HCT116 (cell line): ENCODE data around the gene ZNF573. TPM values are rescaled to one million over a fixed set of nuclear protein-coding genes. Genes with fewer than 3 reads are reported as not detected.

ENCODE experiments used
- ATAC-seq: fragments of 200-7000 bp; cut with Tn5 transposase; 2 replicates; pipeline ENCODE4 v1.9.1; 2020; ENCODE audit warnings: mild to moderate bottlenecking, moderate library complexity
- BruUV-seq: library from RNA; stranded (reverse); fragments of 400-500 nt; replicated peaks from 2 replicates; lab custom pipeline; 2021; lab: Mats Ljungman, UMichigan
- CTCF ChIA-PET: fragments of 300-600 bp; sonication (Branson Sonifier 250); formaldehyde crosslinking; loops from one replicate; lab custom pipeline; 2021; ENCODE audit warnings: antibody characterized with exemption; lab: Charles Lee
- POLR2A ChIA-PET: fragments of 300-600, 350-600 bp; sonication (Branson Sonifier 250); formaldehyde crosslinking; loops from one replicate; lab custom pipeline; 2021; ENCODE audit warnings: antibody characterized with exemption; lab: Charles Lee
- RAD21 ChIA-PET, 2 experiments: fragments of 300-600 bp; sonication (Branson Sonifier 250); formaldehyde crosslinking; loops; one replicate each; lab custom pipeline; 2023; ENCODE audit warnings: low total read pairs in 2 of 2; ENCODE audit not compliant: uncharacterized antibody in 2 of 2, unreplicated experiment in 2 of 2, low non-redundant PET in 1 of 2; lab: Charles Lee
- DNase-seq: peaks from one replicate; pipeline ENCODE4 v3.0.0-alpha.2; 2010; ENCODE audit warnings: low read depth, low spot score
- H2AFZ ChIP-seq: fragments of 200-600 bp; shearing (Covaris generic), sonication (generic); 2 replicates; pipeline ENCODE4 v1.6.1; 2017; ENCODE audit warnings: low read depth, mixed run types, mixed read lengths, antibody characterized with exemption, low read length; ENCODE audit not compliant: poor library complexity, severe bottlenecking
- H3K27ac ChIP-seq: 2 replicates; pipeline ENCODE4 v1.5.1; 2012; ENCODE audit warnings: low read depth, low read length
- H3K27me3 ChIP-seq: fragments of 200-600 bp; sonication (generic); 2 replicates; pipeline ENCODE4 v1.6.1; 2016; ENCODE audit warnings: mixed run types, low read length, mixed read lengths; ENCODE audit not compliant: insufficient read depth
- H3K36me3 ChIP-seq, 2 experiments: fragments of 200-500 bp in 1 of 2; fragments of 200-600 bp in 1 of 2; sonication (Bioruptor generic) in 1 of 2; sonication (generic) in 1 of 2; 2 replicates each; pipeline versions ENCODE4 v1.5.1 to v1.6.1; 2014 to 2016; ENCODE audit warnings: low read length in 2 of 2, inconsistent platforms in 1 of 2, mixed read lengths in 1 of 2, mixed run types in 1 of 2; ENCODE audit not compliant: insufficient read depth in 2 of 2, control insufficient read depth in 1 of 2
- H3K4me1 ChIP-seq, 2 experiments: fragments of 200-600 bp in 1 of 2; sonication (generic) in 1 of 2; 2 replicates each; pipeline versions ENCODE4 v1.5.1 to v1.6.1; 2012 to 2017; ENCODE audit warnings: low read length in 2 of 2, inconsistent platforms in 1 of 2, mild to moderate bottlenecking in 1 of 2, mixed read lengths in 1 of 2, mixed run types in 1 of 2, moderate library complexity in 1 of 2; ENCODE audit not compliant: insufficient read depth in 2 of 2, control insufficient read depth in 1 of 2
- H3K4me2 ChIP-seq: fragments of 200-600 bp; sonication (generic); 2 replicates; pipeline ENCODE4 v1.6.1; 2017; ENCODE audit warnings: mixed run types, low read length, mixed read lengths
- H3K4me3 ChIP-seq, 2 experiments: fragments of 200-600 bp in 1 of 2; sonication (generic) in 1 of 2; replicated peaks in 1 of 2; 2 replicates each; pipeline ENCODE4 v1.5.1; 2011 to 2016; ENCODE audit warnings: low read length in 2 of 2, control low read depth in 1 of 2, low read depth in 1 of 2, mild to moderate bottlenecking in 1 of 2, mixed read lengths in 1 of 2, mixed run types in 1 of 2
- H3K79me2 ChIP-seq: fragments of 200-600 bp; sonication (generic); 2 replicates; pipeline ENCODE4 v1.6.1; 2017; ENCODE audit warnings: mild to moderate bottlenecking, mixed run types, low read length, moderate library complexity, mixed read lengths; ENCODE audit not compliant: insufficient read depth
- H3K9ac ChIP-seq: fragments of 200-600 bp; sonication (generic); 2 replicates; pipeline ENCODE4 v1.6.1; 2016; ENCODE audit warnings: low read length, mixed read lengths
- H3K9me2 ChIP-seq: fragments of 200-600 bp; sonication (generic), shearing (Covaris generic); 2 replicates; pipeline ENCODE4 v1.6.1; 2017; ENCODE audit warnings: mixed run types, mild to moderate bottlenecking, moderate library complexity; ENCODE audit not compliant: insufficient read depth
- H3K9me3 ChIP-seq, 2 experiments: fragments of 200-500 bp in 1 of 2; fragments of 200-600 bp in 1 of 2; sonication (Bioruptor generic) in 1 of 2; sonication (generic) in 1 of 2; 2 replicates each; pipeline ENCODE4 v1.6.1; 2014 to 2017; ENCODE audit warnings: low read length in 2 of 2, mixed read lengths in 2 of 2, inconsistent platforms in 1 of 2, low read depth in 1 of 2, mild to moderate bottlenecking in 1 of 2, mixed run types in 1 of 2, moderate library complexity in 1 of 2; ENCODE audit not compliant: control insufficient read depth in 1 of 2, insufficient read depth in 1 of 2
- H4K20me1 ChIP-seq: fragments of 200-600 bp; sonication (generic), shearing (Covaris generic); 2 replicates; pipeline ENCODE4 v1.6.1; 2017; ENCODE audit warnings: mixed run types, mild to moderate bottlenecking, moderate library complexity; ENCODE audit not compliant: insufficient read depth
- ATF3 ChIP-seq: IDR thresholded peaks from 2 replicates; pipeline ENCODE4 v1.6.1; 2012
- EZH2phosphoT487 ChIP-seq: fragments of 200-600 bp; IDR thresholded peaks from 2 replicates; pipeline ENCODE4 v1.6.1; 2018; ENCODE audit warnings: antibody characterized with exemption, borderline replicate concordance
- FOSL1 ChIP-seq: IDR thresholded peaks from 2 replicates; pipeline ENCODE4 v1.6.1; 2012; ENCODE audit warnings: low read depth
- RAD21 ChIP-seq: IDR thresholded peaks from 2 replicates; pipeline ENCODE4 v1.6.1; 2012; ENCODE audit warnings: low read depth, mild to moderate bottlenecking
- REST ChIP-seq: IDR thresholded peaks from 2 replicates; pipeline ENCODE4 v1.6.1; 2012; ENCODE audit warnings: low read depth
- SIN3A ChIP-seq: IDR thresholded peaks from 2 replicates; pipeline ENCODE4 v1.6.1; 2012; ENCODE audit warnings: low read depth
- SP1 ChIP-seq: IDR thresholded peaks from 2 replicates; pipeline ENCODE4 v1.6.1; 2012; ENCODE audit warnings: low read depth
- SRF ChIP-seq: IDR thresholded peaks from 2 replicates; pipeline ENCODE4 v1.6.1; 2012; ENCODE audit warnings: low read depth
- TCF7L2 ChIP-seq: IDR thresholded peaks from 2 replicates; pipeline ENCODE4 v1.7.0; 2011; ENCODE audit warnings: borderline replicate concordance, inconsistent platforms; ENCODE audit not compliant: insufficient read depth, insufficient read length; ENCODE audit errors: extremely low read depth
- YY1 ChIP-seq: IDR thresholded peaks from 2 replicates; pipeline ENCODE4 v1.6.1; 2011; ENCODE audit warnings: low read length, low read depth, moderate library complexity, mild to moderate bottlenecking; ENCODE audit not compliant: insufficient replicate concordance; ENCODE audit errors: extremely low read depth
- ZFX ChIP-seq: fragments of 450-650 bp; IDR thresholded peaks from 2 replicates; pipeline ENCODE4 v1.6.1; 2017
- intact Hi-C: fragments of 100-400 bp; cut with micrococcal nuclease; formaldehyde crosslinking; loops from 2 replicates; pipeline ENCODE4 v1.10.0; 2022
- total RNA-seq: library from RNA; stranded (reverse); gene quantifications from one replicate; pipeline ENCODE4 v1.2.1, GENCODE V29; 2021; ENCODE audit not compliant: unreplicated experiment
- TF ChIP-seq, protein P1 (sequence below), 3 experiments: fragments of 200-600 bp in 1 of 3; sonication (generic) in 1 of 3; IDR thresholded peaks in 2 of 3; conservative IDR thresholded peaks in 1 of 3; 2 replicates each; pipeline ENCODE4 v1.5.1; 2012 to 2017; ENCODE audit warnings: low read depth in 2 of 3, low read length in 2 of 3, antibody characterized with exemption in 1 of 3, borderline replicate concordance in 1 of 3, control low read depth in 1 of 3, mild to moderate bottlenecking in 1 of 3, mixed read lengths in 1 of 3, mixed run types in 1 of 3, moderate library complexity in 1 of 3; ENCODE audit not compliant: insufficient read depth in 1 of 3

The ZNF573 gene
- total RNA-seq, 1 experiment from 2014 or later = 2.4 TPM

- no peak for DNase-seq
- H3K27ac ChIP-seq = no peak overlapping the region
- H3K9ac ChIP-seq = no peak overlapping the region
- H4K20me1 ChIP-seq = no peaks in the 10 kb centered on the region
- H3K9me2 ChIP-seq = no peaks in the 10 kb centered on the region
- H2AFZ ChIP-seq = no peak overlapping the region
- RAD21 ChIA-PET = no interaction called here
- no TSS peak for BruUV-seq
- intact Hi-C loops = no loop called here
- peaks cover 10 to 14% of the 10 kb centered on the region in 2 experiments; a peak in 3 of 4 replicates for H3K9me3 ChIP-seq
- H3K79me2 ChIP-seq = no peaks in the 10 kb centered on the region
- no peak overlapping the region for H3K4me3 ChIP-seq
- CTCF ChIA-PET = no interaction called here
- no peak for TF ChIP-seq TCF7L2
- TF ChIP-seq ZFX = no peak
- TF ChIP-seq, protein P1, sequence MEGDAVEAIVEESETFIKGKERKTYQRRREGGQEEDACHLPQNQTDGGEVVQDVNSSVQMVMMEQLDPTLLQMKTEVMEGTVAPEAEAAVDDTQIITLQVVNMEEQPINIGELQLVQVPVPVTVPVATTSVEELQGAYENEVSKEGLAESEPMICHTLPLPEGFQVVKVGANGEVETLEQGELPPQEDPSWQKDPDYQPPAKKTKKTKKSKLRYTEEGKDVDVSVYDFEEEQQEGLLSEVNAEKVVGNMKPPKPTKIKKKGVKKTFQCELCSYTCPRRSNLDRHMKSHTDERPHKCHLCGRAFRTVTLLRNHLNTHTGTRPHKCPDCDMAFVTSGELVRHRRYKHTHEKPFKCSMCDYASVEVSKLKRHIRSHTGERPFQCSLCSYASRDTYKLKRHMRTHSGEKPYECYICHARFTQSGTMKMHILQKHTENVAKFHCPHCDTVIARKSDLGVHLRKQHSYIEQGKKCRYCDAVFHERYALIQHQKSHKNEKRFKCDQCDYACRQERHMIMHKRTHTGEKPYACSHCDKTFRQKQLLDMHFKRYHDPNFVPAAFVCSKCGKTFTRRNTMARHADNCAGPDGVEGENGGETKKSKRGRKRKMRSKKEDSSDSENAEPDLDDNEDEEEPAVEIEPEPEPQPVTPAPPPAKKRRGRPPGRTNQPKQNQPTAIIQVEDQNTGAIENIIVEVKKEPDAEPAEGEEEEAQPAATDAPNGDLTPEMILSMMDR (IDR thresholded peaks at IDR 0.05 in 2 of 3, conservative IDR thresholded peaks at IDR 0.05 in 1 of 3; ENCODE audit: borderline replicate concordance in 1 of 3, insufficient read depth in 1 of 3, low read depth in 2 of 3, low read length in 2 of 3) = no peak
- TF ChIP-seq ATF3 = no peak
- TF ChIP-seq RAD21 = no peak
- no peak for TF ChIP-seq SRF
- TF ChIP-seq YY1 = no peak
- TF ChIP-seq EZH2phosphoT487 = no peak
- TF ChIP-seq REST = no peak
- TF ChIP-seq FOSL1 = no peak
- no peak for TF ChIP-seq SP1
- no peak for TF ChIP-seq SIN3A
- peaks cover 0 to 11% of the 10 kb centered on the region in 2 experiments; a peak in 2 of 4 replicates for H3K36me3 ChIP-seq
- no peaks in the 10 kb centered on the region for H3K27me3 ChIP-seq
- POLR2A ChIA-PET = no interaction called here
- no peaks in the 10 kb centered on the region for H3K4me1 ChIP-seq
- ATAC-seq = no peak
- H3K4me2 ChIP-seq = no peak overlapping the region
Measured at GRCh38 chr19:37695144-37695899, 84.1 kb downstream of the ZNF573 start.
